Neuronal stem cell (in vitro differentiated cells): ENCODE measurements around the gene SH2D3C.

ENCODE experiments used
- DNase-seq: peaks from one replicate; pipeline ENCODE4 v3.0.0-alpha.2; 2013; ENCODE audit warnings: low spot score
- H2AFZ ChIP-seq: one replicate; pipeline ENCODE4 v1.6.1; 2013; ENCODE audit warnings: mild to moderate bottlenecking, low read length, inconsistent platforms
- H2AK5ac ChIP-seq: 2 replicates; pipeline ENCODE4 v1.6.1; 2013; ENCODE audit warnings: low read depth, mild to moderate bottlenecking, inconsistent platforms, low read length, moderate library complexity, mixed read lengths
- H2BK120ac ChIP-seq: 2 replicates; pipeline ENCODE4 v1.6.1; 2013; ENCODE audit warnings: low read depth, mild to moderate bottlenecking, inconsistent platforms, low read length, moderate library complexity, mixed read lengths
- H2BK12ac ChIP-seq: one replicate; pipeline ENCODE4 v1.6.1; 2013; ENCODE audit warnings: low read length, inconsistent platforms
- H2BK15ac ChIP-seq: 2 replicates; pipeline ENCODE4 v1.6.1; 2013; ENCODE audit warnings: mild to moderate bottlenecking, low read length, inconsistent platforms, mixed read lengths
- H2BK5ac ChIP-seq: one replicate; pipeline ENCODE4 v1.6.1; 2013; ENCODE audit warnings: inconsistent platforms, mild to moderate bottlenecking, low read length, moderate library complexity
- H3K14ac ChIP-seq: one replicate; pipeline ENCODE4 v1.6.1; 2013; ENCODE audit warnings: low read length, inconsistent platforms
- H3K18ac ChIP-seq: 2 replicates; pipeline ENCODE4 v1.6.1; 2013; ENCODE audit warnings: low read length, inconsistent platforms
- H3K23ac ChIP-seq: 2 replicates; pipeline ENCODE4 v1.6.1; 2013; ENCODE audit warnings: low read depth, mild to moderate bottlenecking, mixed read lengths, low read length, inconsistent platforms; ENCODE audit not compliant: poor library complexity
- H3K27ac ChIP-seq: replicated peaks from 3 replicates; pipeline ENCODE4 v1.5.1; 2013; ENCODE audit warnings: low read length, inconsistent platforms
- H3K27me3 ChIP-seq, 3 experiments: 2 replicates each; pipeline ENCODE4 v1.6.1; 2013; ENCODE audit warnings: low read length in 3 of 3, mild to moderate bottlenecking in 2 of 3, inconsistent platforms in 1 of 3, low read depth in 1 of 3, mixed read lengths in 1 of 3, moderate library complexity in 1 of 3; ENCODE audit not compliant: control insufficient read depth in 3 of 3, insufficient read depth in 3 of 3
- H3K36me3 ChIP-seq, 2 donors: replicated peaks in 1 of 2; 2 replicates each; pipeline ENCODE4 v1.6.1; 2013; ENCODE audit warnings: low read length in 2 of 2; ENCODE audit not compliant: control insufficient read depth in 2 of 2, insufficient read depth in 2 of 2
- H3K4ac ChIP-seq: 2 replicates; pipeline ENCODE4 v1.6.1; 2013; ENCODE audit warnings: inconsistent platforms, mild to moderate bottlenecking, low read length, moderate library complexity
- H3K4me1 ChIP-seq, 2 donors: 1 replicate in 1 of 2; 2 replicates in 1 of 2; pipeline ENCODE4 v1.6.1; 2013; ENCODE audit warnings: low read length in 2 of 2, low read depth in 1 of 2; ENCODE audit not compliant: control insufficient read depth in 2 of 2, insufficient read depth in 1 of 2
- H3K4me2 ChIP-seq: one replicate; pipeline ENCODE4 v1.6.1; 2013; ENCODE audit warnings: mild to moderate bottlenecking, low read length, inconsistent platforms; ENCODE audit not compliant: insufficient read depth, poor library complexity, severe bottlenecking
- H3K4me3 ChIP-seq, 2 donors: 2 replicates each; pipeline ENCODE4 v1.5.1; 2013; ENCODE audit warnings: low read length in 2 of 2, mild to moderate bottlenecking in 2 of 2, inconsistent platforms in 1 of 2, moderate library complexity in 1 of 2
- H3K79me1 ChIP-seq: one replicate; pipeline ENCODE4 v1.6.1; 2013; ENCODE audit warnings: low read depth, mild to moderate bottlenecking, inconsistent platforms, low read length, moderate library complexity
- H3K9ac ChIP-seq: one replicate; pipeline ENCODE4 v1.6.1; 2013; ENCODE audit warnings: mild to moderate bottlenecking, low read depth, low read length, inconsistent platforms; ENCODE audit not compliant: poor library complexity
- H3K9me3 ChIP-seq, 2 donors: replicated peaks in 1 of 2; 2 replicates each; pipeline versions ENCODE3 to v1.6.1; 2013; ENCODE audit warnings: low read length in 2 of 2, mild to moderate bottlenecking in 2 of 2, inconsistent platforms in 1 of 2, low read depth in 1 of 2, mixed read lengths in 1 of 2, moderate library complexity in 1 of 2; ENCODE audit not compliant: control insufficient read depth in 2 of 2, insufficient read depth in 1 of 2
- H4K8ac ChIP-seq: one replicate; pipeline ENCODE4 v1.6.1; 2013; ENCODE audit warnings: low read depth, mild to moderate bottlenecking, inconsistent platforms, low read length, moderate library complexity
- H4K91ac ChIP-seq: one replicate; pipeline ENCODE4 v1.6.1; 2013; ENCODE audit warnings: low read length, low read depth, mild to moderate bottlenecking, inconsistent platforms; ENCODE audit not compliant: poor library complexity
- WGBS, 2 donors: extraction: QIAGEN DNeasy Blood & Tissue Kit; methylation state at CpG; one replicate each; pipeline ENCODE4 v1.1.7; 2013; ENCODE audit warnings: missing lambda C conversion rate in 2 of 2, mixed read lengths in 1 of 2; ENCODE audit not compliant: insufficient read length in 2 of 2, insufficient replicate concordance in 1 of 2; ENCODE audit errors: extremely low coverage in 2 of 2; 5-methylcytosine and 5-hydroxymethylcytosine counted together

SH2D3C gene

GRCh38 chr9:127689329-127690000, 89.0 kb downstream of the SH2D3C start:
- H4K8ac ChIP-seq: no peak overlapping the region
- H2BK120ac ChIP-seq: no peak overlapping the region
- H3K4me3 ChIP-seq: no peak overlapping the region
- DNase-seq: no peak
- H3K18ac ChIP-seq: no peak overlapping the region
- no peak overlapping the region for H3K4ac ChIP-seq
- H3K4me2 ChIP-seq: no peak overlapping the region
- no peak overlapping the region for H3K23ac ChIP-seq
- no peak overlapping the region for H2AK5ac ChIP-seq
- H3K9me3 ChIP-seq: peaks cover 4 to 6% of the 10 kb centered on the region in 2 donors
- no peak overlapping the region for H2AFZ ChIP-seq
- H2BK5ac ChIP-seq: no peak overlapping the region
- no peak overlapping the region for H3K9ac ChIP-seq
- no peaks in the 10 kb centered on the region for H3K27me3 ChIP-seq
- H3K36me3 ChIP-seq: peaks cover 15 to 46% of the 10 kb centered on the region in 2 donors
- no peak overlapping the region for H2BK12ac ChIP-seq
- no peak overlapping the region for H2BK15ac ChIP-seq
- H3K4me1 ChIP-seq: no peaks in the 10 kb centered on the region
- H4K91ac ChIP-seq: no peak overlapping the region
- no peak overlapping the region for H3K27ac ChIP-seq
- no peak overlapping the region for H3K14ac ChIP-seq
- WGBS, 2 donors: no CpG with 5 or more reads among the region's 13 CpGs
- H3K79me1 ChIP-seq: no peaks in the 10 kb centered on the region
